B cell (primary cell): ENCODE data around the gene ARID3B.

Source experiments
- CTCF ChIP-seq: fragments of 200-600 bp; IDR thresholded peaks from one replicate; pipeline ENCODE4 v1.8.0; 2022; ENCODE audit warnings: antibody characterized with exemption, mild to moderate bottlenecking
- EZH2 ChIP-seq: IDR thresholded peaks from 2 replicates; pipeline ENCODE4 v1.6.1; 2012; ENCODE audit warnings: borderline replicate concordance, low read depth, mild to moderate bottlenecking, moderate library complexity, low read length; ENCODE audit not compliant: insufficient read depth, poor library complexity, severe bottlenecking

- TF ChIP-seq EZH2 (no peak), CTCF (no peak)
Measured at GRCh38 chr15:74625693-74626092, 84.7 kb downstream of the ARID3B start.
